DOHH2 (cell line): ENCODE results near the gene EEF1B2.

Experiments used
- H3F3A ChIP-seq: fragments of 200-600 bp; sonication (generic), shearing (Covaris generic); 2 replicates; pipeline ENCODE4 v1.6.0; 2016; ENCODE audit warnings: antibody characterized with exemption, mild to moderate bottlenecking; ENCODE audit not compliant: control insufficient read depth, insufficient read depth
- H3K27ac ChIP-seq: fragments of 200-600 bp; sonication (generic); 2 replicates; pipeline ENCODE4 v1.5.1; 2014; ENCODE audit warnings: low read depth, mild to moderate bottlenecking, low read length, moderate library complexity
- H3K27me3 ChIP-seq: fragments of 200-600 bp; sonication (generic); 2 replicates; pipeline ENCODE4 v1.6.1; 2014; ENCODE audit warnings: mild to moderate bottlenecking, low read length, mixed read lengths; ENCODE audit not compliant: control insufficient read depth
- H3K36me3 ChIP-seq: fragments of 200-600 bp; sonication (generic); 2 replicates; pipeline ENCODE4 v1.6.1; 2014; ENCODE audit warnings: mild to moderate bottlenecking, low read length, moderate library complexity, mixed read lengths; ENCODE audit not compliant: control insufficient read depth
- H3K4me1 ChIP-seq: fragments of 200-600 bp; sonication (generic); 2 replicates; pipeline ENCODE4 v1.6.1; 2014; ENCODE audit warnings: mild to moderate bottlenecking, low read length, mixed read lengths; ENCODE audit not compliant: control insufficient read depth
- H3K4me2 ChIP-seq: fragments of 200-600 bp; sonication (generic); 2 replicates; pipeline ENCODE4 v1.6.0; 2014; ENCODE audit warnings: mild to moderate bottlenecking, low read length, moderate library complexity
- H3K4me3 ChIP-seq: fragments of 200-600 bp; sonication (generic); 2 replicates; pipeline ENCODE4 v1.5.1; 2014; ENCODE audit warnings: mild to moderate bottlenecking, low read length, mixed read lengths
- H3K79me2 ChIP-seq: fragments of 200-600 bp; sonication (generic); 2 replicates; pipeline ENCODE4 v1.6.1; 2014; ENCODE audit warnings: mild to moderate bottlenecking, low read length, mixed read lengths; ENCODE audit not compliant: control insufficient read depth
- H3K9me2 ChIP-seq: fragments of 200-600 bp; sonication (generic); replicated peaks from 2 replicates; pipeline ENCODE4 v1.6.1; 2014; ENCODE audit warnings: mild to moderate bottlenecking, low read length, mixed read lengths; ENCODE audit not compliant: control insufficient read depth
- H3K9me3 ChIP-seq: fragments of 200-600 bp; sonication (generic); 2 replicates; pipeline ENCODE4 v1.6.1; 2014; ENCODE audit warnings: antibody characterized with exemption, low read length, mixed read lengths; ENCODE audit not compliant: control insufficient read depth, insufficient read depth
- H4K20me1 ChIP-seq: fragments of 200-600 bp; sonication (generic); 2 replicates; pipeline ENCODE4 v1.6.0; 2014; ENCODE audit warnings: low read depth, mild to moderate bottlenecking, antibody characterized with exemption, low read length, moderate library complexity; ENCODE audit not compliant: control insufficient read depth, insufficient read depth
- EZH2phosphoT487 ChIP-seq: fragments of 200-600 bp; sonication (generic); IDR thresholded peaks from 2 replicates; pipeline ENCODE4 v1.6.1; 2017; ENCODE audit warnings: borderline replicate concordance, mild to moderate bottlenecking, antibody characterized with exemption, low read length, moderate library complexity, mixed read lengths
- TF ChIP-seq, protein P1 (sequence below): fragments of 200-600 bp; sonication (generic); IDR thresholded peaks from one replicate; pipeline ENCODE4 v1.5.1; 2014; ENCODE audit warnings: antibody characterized with exemption, mild to moderate bottlenecking, low read depth, low read length; ENCODE audit not compliant: poor library complexity, severe bottlenecking

The EEF1B2 gene

DNA sequence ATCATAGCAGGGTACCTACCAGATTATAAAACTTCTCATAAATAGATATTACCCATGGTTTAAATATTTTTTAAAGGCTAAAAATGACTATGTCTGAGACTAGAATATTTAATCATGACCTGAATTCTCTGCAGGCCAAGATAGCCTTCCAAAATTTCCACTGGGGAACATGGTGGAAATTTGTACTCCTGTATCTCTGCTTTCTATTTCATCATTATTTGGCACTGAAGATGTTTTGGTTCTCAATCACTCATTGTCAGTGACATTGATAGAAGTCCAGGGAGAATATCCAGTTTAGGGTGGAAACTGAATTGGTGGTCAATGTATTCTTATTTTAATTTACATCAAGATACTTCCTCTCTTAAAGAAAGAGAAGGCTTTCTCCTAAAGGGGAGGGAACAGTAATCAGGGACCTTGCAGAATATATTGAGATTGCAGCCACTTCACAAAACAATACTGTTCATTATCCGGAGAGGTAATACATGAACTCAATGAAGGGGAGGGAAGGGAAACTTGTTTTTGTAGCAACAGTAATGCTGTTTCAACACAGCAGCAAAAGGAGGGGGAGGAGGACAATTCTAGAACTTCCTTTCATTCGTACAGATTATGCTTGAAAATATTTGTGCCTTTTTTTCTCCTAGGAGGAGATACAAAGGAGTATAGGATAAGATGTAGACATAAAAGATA lies 34.1 kb downstream of the EEF1B2 start:
- Histone ChIP-seq H3K36me3 (no peaks in the 10 kb centered on the region), H3F3A (no peaks in the 10 kb centered on the region), H3K9me2 (no peaks in the 10 kb centered on the region), H3K4me3 (no peak overlapping the region), H3K4me1 (no peaks in the 10 kb centered on the region), H4K20me1 (no peaks in the 10 kb centered on the region), H3K9me3 (no peaks in the 10 kb centered on the region), H3K79me2 (no peaks in the 10 kb centered on the region), H3K4me2 (no peak overlapping the region), H3K27me3 (peaks cover 9% of the 10 kb centered on the region; the same call in 1 of the 2 replicates), H3K27ac (no peak overlapping the region)
- TF ChIP-seq, protein P1, sequence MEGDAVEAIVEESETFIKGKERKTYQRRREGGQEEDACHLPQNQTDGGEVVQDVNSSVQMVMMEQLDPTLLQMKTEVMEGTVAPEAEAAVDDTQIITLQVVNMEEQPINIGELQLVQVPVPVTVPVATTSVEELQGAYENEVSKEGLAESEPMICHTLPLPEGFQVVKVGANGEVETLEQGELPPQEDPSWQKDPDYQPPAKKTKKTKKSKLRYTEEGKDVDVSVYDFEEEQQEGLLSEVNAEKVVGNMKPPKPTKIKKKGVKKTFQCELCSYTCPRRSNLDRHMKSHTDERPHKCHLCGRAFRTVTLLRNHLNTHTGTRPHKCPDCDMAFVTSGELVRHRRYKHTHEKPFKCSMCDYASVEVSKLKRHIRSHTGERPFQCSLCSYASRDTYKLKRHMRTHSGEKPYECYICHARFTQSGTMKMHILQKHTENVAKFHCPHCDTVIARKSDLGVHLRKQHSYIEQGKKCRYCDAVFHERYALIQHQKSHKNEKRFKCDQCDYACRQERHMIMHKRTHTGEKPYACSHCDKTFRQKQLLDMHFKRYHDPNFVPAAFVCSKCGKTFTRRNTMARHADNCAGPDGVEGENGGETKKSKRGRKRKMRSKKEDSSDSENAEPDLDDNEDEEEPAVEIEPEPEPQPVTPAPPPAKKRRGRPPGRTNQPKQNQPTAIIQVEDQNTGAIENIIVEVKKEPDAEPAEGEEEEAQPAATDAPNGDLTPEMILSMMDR: no peak
- TF ChIP-seq EZH2phosphoT487: no peak

DNA sequence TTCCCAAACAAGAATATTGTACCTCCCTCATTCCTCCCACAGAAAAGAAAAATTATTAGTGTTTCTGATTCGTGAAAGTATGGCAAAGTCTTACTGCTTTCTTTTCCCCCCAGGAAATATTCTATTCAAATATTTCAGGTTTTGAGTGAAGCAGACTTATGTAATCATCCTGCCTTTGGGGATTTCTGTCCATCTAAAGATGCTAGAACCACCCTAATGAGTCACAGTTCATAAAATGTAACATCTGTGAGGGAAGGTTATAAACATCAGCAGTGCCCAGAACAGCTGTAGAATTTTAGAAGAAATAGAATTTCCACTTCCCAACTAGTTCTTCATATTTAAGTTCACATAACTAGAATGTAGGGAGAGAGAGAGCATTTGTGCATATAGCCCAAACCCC lies 39.0 kb downstream of the EEF1B2 start:
- TF ChIP-seq, protein P1: no peak
- TF ChIP-seq EZH2phosphoT487: no peak
- Histone ChIP-seq H3K27ac (no peak overlapping the region), H3K9me3 (no peaks in the 10 kb centered on the region), H3F3A (no peaks in the 10 kb centered on the region), H3K27me3 (no peaks in the 10 kb centered on the region), H4K20me1 (no peaks in the 10 kb centered on the region), H3K79me2 (no peaks in the 10 kb centered on the region), H3K9me2 (no peaks in the 10 kb centered on the region), H3K4me2 (no peak overlapping the region), H3K4me1 (no peaks in the 10 kb centered on the region), H3K36me3 (no peaks in the 10 kb centered on the region), H3K4me3 (no peak overlapping the region)

DNA sequence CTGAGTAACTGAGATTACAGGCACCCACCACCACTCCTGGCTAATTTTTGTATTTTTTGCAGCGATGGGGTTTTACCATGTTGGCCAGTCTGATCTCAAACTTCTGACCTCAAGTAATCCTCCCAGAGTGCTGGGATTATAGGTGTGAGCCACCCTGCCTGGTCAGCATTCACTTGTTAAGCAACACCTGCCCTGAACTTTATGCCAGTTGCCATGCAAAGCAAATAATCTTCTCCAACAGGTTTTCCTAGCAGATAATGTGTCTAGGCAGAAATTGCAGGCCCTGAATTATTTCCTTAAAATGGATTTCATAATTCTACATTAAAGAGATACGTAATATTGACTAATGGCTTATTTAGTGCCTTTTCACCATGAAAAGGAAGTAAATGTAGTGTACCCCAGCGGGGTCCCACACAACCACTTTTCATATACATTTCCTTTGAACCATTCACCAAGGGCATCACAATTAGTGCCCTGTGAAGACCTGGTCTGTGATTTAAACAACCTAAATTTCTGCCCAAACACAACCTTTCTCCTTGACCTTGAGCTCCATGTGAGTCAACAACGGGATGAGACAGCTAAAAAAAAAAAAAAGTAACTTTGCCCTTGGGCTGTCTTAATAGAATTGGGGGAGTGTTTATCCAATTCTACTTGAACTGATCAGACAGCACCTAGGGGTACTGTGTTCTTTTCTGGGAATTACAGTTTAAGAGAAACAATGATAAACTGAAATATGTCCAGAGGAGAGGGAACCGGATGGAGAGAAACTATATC lies 41.6 kb downstream of the EEF1B2 start:
- H3K27ac ChIP-seq: no peak overlapping the region
- H3K27me3 ChIP-seq: peaks cover 4% of the 10 kb centered on the region; the same call in 1 of the 2 replicates
- no peaks in the 10 kb centered on the region for H3K9me3 ChIP-seq
- no peaks in the 10 kb centered on the region for H3K79me2 ChIP-seq
- no peaks in the 10 kb centered on the region for H3K4me1 ChIP-seq
- no peaks in the 10 kb centered on the region for H4K20me1 ChIP-seq
- no peaks in the 10 kb centered on the region for H3K36me3 ChIP-seq
- no peak for TF ChIP-seq EZH2phosphoT487
- TF ChIP-seq, protein P1: no peak
- no peak overlapping the region for H3K4me3 ChIP-seq
- no peaks in the 10 kb centered on the region for H3K9me2 ChIP-seq
- H3K4me2 ChIP-seq: no peak overlapping the region
- H3F3A ChIP-seq: no peaks in the 10 kb centered on the region
